Bone marrow (tissue), 2 donors: Measurements from ENCODE around the gene PGPEP1.
"Not testable (repeated sequence)": the region's sequence is repeated elsewhere in the genome, so short reads cannot be mapped to it uniquely, and the experiment has no call there.

Experiments
- DNase-seq, 2 donors: peaks; one replicate each; lab custom pipeline; 2025; lab: John Stamatoyannopoulos, UW

The PGPEP1 gene

GRCh38 chr19:18332917-18333530 is 7.4 kb upstream of the PGPEP1 start:
- no peak for DNase-seq

- DNase-seq, result no peak
Observed at GRCh38 chr19:18333680-18334079, 6.7 kb upstream of the PGPEP1 start.

GRCh38 chr19:18336121-18336520 is 4.3 kb upstream of the PGPEP1 start:
- no peak for DNase-seq

- DNase-seq, result no peak
Observed at GRCh38 chr19:18338541-18338940, 1.9 kb upstream of the PGPEP1 start.

GRCh38 chr19:18339723-18340122 is 675 bp upstream of the PGPEP1 start:
- DNase-seq, result peak in 1 of 2 donors; percentile 0

GRCh38 chr19:18340990-18341868 is 831 bp downstream of the PGPEP1 start:
- DNase-seq, result peak; percentile 34 to 70

- no peak for DNase-seq
Observed at GRCh38 chr19:18342090-18342632, 1.8 kb downstream of the PGPEP1 start.

- no peak for DNase-seq
Observed at GRCh38 chr19:18344582-18344950, 4.2 kb downstream of the PGPEP1 start.

- DNase-seq, result no peak
Observed at GRCh38 chr19:18345296-18345695, 4.9 kb downstream of the PGPEP1 start.

- DNase-seq, result no peak
Observed at GRCh38 chr19:18346091-18346490, 5.7 kb downstream of the PGPEP1 start.

GRCh38 chr19:18348171-18348570 is 7.8 kb downstream of the PGPEP1 start:
- DNase-seq, result no peak

- not testable (repeated sequence) for DNase-seq
Observed at GRCh38 chr19:18348818-18349339, 8.5 kb downstream of the PGPEP1 start.

GRCh38 chr19:18349524-18350128 is 9.2 kb downstream of the PGPEP1 start:
- DNase-seq, result peak; percentile 7 to 13

GRCh38 chr19:18350490-18350889 is 10.1 kb downstream of the PGPEP1 start:
- no peak for DNase-seq

GRCh38 chr19:18351544-18351943 is 11.1 kb downstream of the PGPEP1 start:
- DNase-seq, result no peak

GRCh38 chr19:18353378-18354005 is 13.1 kb downstream of the PGPEP1 start:
- no peak for DNase-seq

- not testable (repeated sequence) for DNase-seq
Observed at GRCh38 chr19:18354743-18355142, 14.3 kb downstream of the PGPEP1 start.

- DNase-seq, result no peak
Observed at GRCh38 chr19:18357041-18357440, 16.6 kb downstream of the PGPEP1 start.

- no peak for DNase-seq
Observed at GRCh38 chr19:18361646-18362045, 21.2 kb downstream of the PGPEP1 start.

- DNase-seq, result no peak
Observed at GRCh38 chr19:18362934-18363542, 22.6 kb downstream of the PGPEP1 start.

GRCh38 chr19:18363787-18364186 is 23.4 kb downstream of the PGPEP1 start:
- no peak for DNase-seq
